ENCODE data around the gene ZFYVE21. TPM values are rescaled to one million over a fixed set of nuclear protein-coding genes. Genes with fewer than 3 reads are reported as not detected.

The ZFYVE21 gene
- polyA plus RNA-seq, 2 of the 4 experiments (the other 2 are of a cell fraction): 28.7 to 33.0 TPM

DNA sequence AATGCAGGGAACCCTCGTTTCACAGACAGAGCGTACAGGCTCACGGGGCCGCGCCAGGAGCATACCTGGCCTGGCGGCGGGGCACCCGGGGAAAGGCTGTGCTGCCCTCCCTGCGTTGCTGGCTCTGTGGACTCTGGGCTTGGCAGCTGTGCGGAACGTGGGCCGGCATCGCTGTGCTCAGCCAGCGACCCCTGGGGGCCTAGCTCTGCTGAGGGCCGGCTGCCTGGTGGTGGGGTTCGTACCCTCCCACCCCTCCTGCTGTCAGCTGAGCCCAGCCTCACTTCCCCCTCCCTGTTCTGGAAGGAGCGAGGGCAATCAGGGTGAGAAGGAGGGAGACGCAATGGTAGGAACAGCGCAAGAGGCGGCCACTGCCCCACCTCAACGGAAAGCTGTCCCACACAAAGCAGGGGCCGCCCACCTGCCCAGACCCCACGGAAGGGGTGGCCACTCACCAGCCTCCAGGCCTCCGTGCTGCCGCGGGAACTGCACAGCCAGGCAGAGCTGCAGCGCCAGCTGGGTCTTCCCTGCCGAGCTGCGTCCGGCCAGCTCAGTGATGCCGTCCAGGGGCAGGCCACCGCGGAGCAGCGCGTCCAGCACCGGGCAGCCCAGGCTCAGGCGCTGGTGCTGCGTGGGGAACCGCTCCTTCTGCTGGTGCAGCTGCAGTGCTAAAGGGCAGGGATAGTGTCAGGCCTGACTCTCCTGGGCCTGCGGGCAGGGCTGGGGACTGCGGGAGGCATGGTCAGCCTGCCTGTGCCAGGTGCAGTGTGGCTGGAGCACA, 8.9 kb upstream of the ZFYVE21 start:
- ChIA-PET CTCF (interaction anchor here (0.7 to 2.2 kb wide), 4 partner anchors 12 to 29 kb away, joined by 3 to 5 read pairs (median 4); no protein-coding TSS in a partner anchor), POLR2A (interaction anchor here (2.1 kb wide), 1 partner anchor 9 kb away, joined by 7 read pairs; the partner anchor contains the start of genes XRCC3 and ZFYVE21)
- DNase-seq (ENCODE audit: low read depth in 1 of 2, low spot score in 1 of 2) (no peak), ATAC-seq (no peak), FAIRE-seq (no peak)
- 96% methylated on average over 33 of the region's 41 CpGs for WGBS (ENCODE audit: missing lambda C conversion rate)
- Histone ChIP-seq H3K4me3 (no peak overlapping the region), H3K27ac (no peak overlapping the region), H3K4me2 (no peak overlapping the region), H3K4me1 (peaks cover 4% of the 10 kb centered on the region; the same call in 1 of the 3 replicates), H3K9me3 (no peaks in the 10 kb centered on the region)
- TF ChIP-seq RCOR1 (IDR thresholded peaks at IDR 0.05; ENCODE audit: low read depth, low read length): no peak
- no peak for TF ChIP-seq FOSB (CRISPR knock-in tag; IDR thresholded peaks at IDR 0.05)
- TF ChIP-seq POLR2A (IDR thresholded peaks at IDR 0.05; ENCODE audit: low read length): no peak

DNA sequence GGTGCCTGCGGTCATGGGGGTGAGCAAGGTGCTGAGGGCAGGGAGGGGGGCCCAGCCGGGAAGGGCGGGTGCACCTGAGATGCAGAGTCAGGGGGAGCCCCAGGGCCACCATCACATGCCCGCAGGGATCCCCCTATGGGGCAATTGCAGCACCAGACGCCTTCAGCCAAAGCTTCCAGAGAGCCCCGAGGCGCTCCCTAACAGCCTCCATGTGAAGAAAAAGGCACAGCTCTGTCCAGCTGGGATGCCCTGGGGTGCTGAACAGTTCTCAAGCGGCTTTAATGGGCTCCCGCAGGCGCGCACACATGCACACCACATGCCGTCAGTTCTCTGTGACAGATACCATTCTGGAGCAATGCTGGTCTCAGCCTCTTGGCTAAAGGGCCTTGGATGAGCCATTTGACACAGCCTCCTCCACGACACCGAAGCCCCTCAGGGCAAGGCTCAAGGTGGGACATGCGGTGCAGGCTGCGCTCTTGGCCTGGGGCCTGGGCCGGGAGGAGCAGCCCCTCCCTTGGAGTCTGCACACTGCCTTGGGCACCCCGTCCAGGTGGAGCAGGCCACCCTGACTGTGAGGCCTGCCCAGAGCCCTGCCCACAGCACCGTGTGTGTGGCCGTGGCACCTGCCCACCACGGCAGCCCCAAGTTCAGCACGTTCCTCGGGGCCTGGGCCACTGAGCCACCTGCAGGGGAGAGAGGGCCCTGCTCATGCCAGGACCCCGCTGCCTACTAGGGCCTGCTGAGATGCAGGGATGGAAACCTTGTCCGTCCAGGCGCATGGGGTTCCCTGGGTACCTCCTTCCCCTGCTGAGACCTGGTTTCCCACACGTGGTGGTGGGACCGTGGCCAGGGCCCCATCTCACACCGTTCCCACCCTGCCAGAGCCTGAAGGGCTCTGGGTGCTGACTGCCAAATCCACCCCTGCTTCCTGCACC, 8.0 kb upstream of the ZFYVE21 start:
- POLR2A ChIA-PET: interaction anchor here (2.1 kb wide), 1 partner anchor 8 kb away, joined by 7 read pairs; the partner anchor contains the start of genes XRCC3 and ZFYVE21
- ATAC-seq (no peak; a peak in 1 of 6 replicates), DNase-seq (ENCODE audit: low read depth in 1 of 2, low spot score in 1 of 2) (no peak), FAIRE-seq (no peak)
- Histone ChIP-seq H3K4me2 (no peak overlapping the region), H3K4me3 (no peak overlapping the region), H3K4me1 (peaks cover 4% of the 10 kb centered on the region; the same call in 1 of the 3 replicates), H3K27ac (no peak overlapping the region), H3K9me3 (no peaks in the 10 kb centered on the region)
- 94% methylated on average over 16 of the region's 29 CpGs for WGBS (ENCODE audit: missing lambda C conversion rate)
- CTCF ChIA-PET: interaction anchor here (1.1 to 2.2 kb wide), 2 partner anchors 11 to 28 kb away, joined by 3 to 5 read pairs; no protein-coding TSS in a partner anchor
- TF ChIP-seq ESRRA (IDR thresholded peaks at IDR 0.05; ENCODE audit: borderline replicate concordance, low read length) (no peak), POLR2A (IDR thresholded peaks at IDR 0.05; ENCODE audit: low read length) (no peak), HES2 (IDR thresholded peaks at IDR 0.05) (no peak), KDM5A (IDR thresholded peaks at IDR 0.05) (no peak), RARB (CRISPR knock-in tag; IDR thresholded peaks at IDR 0.05) (no peak), JUN (IDR thresholded peaks at IDR 0.05) (no peak), EP300 (IDR thresholded peaks at IDR 0.05) (no peak), CTCF (IDR thresholded peaks at IDR 0.05) (no peak), CBX2 (IDR thresholded peaks at IDR 0.05; ENCODE audit: borderline replicate concordance, low read depth) (no peak), FOSL2 (IDR thresholded peaks at IDR 0.05) (no peak), FOSL2 (CRISPR knock-in tag; IDR thresholded peaks at IDR 0.05) (no peak), CEBPB (IDR thresholded peaks at IDR 0.05) (no peak), RCOR1 (IDR thresholded peaks at IDR 0.05; ENCODE audit: low read depth, low read length) (no peak), CHD4 (IDR thresholded peaks at IDR 0.05; ENCODE audit: borderline replicate concordance) (no peak), RAD21 (conservative IDR thresholded peaks at IDR 0.05 in 1 of 2, IDR thresholded peaks at IDR 0.05 in 1 of 2) (no peak), BCL3 (IDR thresholded peaks at IDR 0.05) (no peak), FOSB (CRISPR knock-in tag; IDR thresholded peaks at IDR 0.05) (no peak), RNF2 (IDR thresholded peaks at IDR 0.05; ENCODE audit: borderline replicate concordance, low read depth) (no peak), CHD2 (IDR thresholded peaks at IDR 0.05; ENCODE audit: low read length, partially characterized antibody) (no peak), BHLHE40 (IDR thresholded peaks at IDR 0.05; ENCODE audit: low read depth, low read length) (no peak)

Measured in A549 (cell line).